ENCODE results near the gene LONP1. TPM values are rescaled to one million over a fixed set of nuclear protein-coding genes. Genes with fewer than 3 reads are reported as not detected.
"Not testable (repeated sequence)": the region's sequence is repeated elsewhere in the genome, so short reads cannot be mapped to it uniquely, and the experiment has no call there.

LONP1 gene
- total RNA-seq, 2 donors from 2014 or later: 31.9 to 95.6 TPM

- DNase-seq: no peak
- Histone ChIP-seq H3K4me1 (no peaks in the 10 kb centered on the region), H3K27ac (no peak overlapping the region), H3K9me3 (no peaks in the 10 kb centered on the region), H3K27me3 (no peaks in the 10 kb centered on the region), H3K36me3 (replicated peaks in 1 of 2; ENCODE audit: insufficient read depth in 1 of 2, low read depth in 2 of 2) (no peaks in the 10 kb centered on the region), H3K4me3 (no peak overlapping the region)
- intact Hi-C loops (cut with DNase I): no loop called here
- 49 to 61% methylated on average over 6 of the region's 6 CpGs for WGBS, 2 donors
- no peak for ATAC-seq
- TF ChIP-seq CTCF (IDR thresholded peaks at IDR 0.05) (no peak), POLR2A (IDR thresholded peaks at IDR 0.05) (no peak)
Observed at GRCh38 chr19:5753743-5754142, 33.8 kb upstream of the LONP1 start.

- Histone ChIP-seq H3K4me3 (no peak overlapping the region), H3K9me3 (no peaks in the 10 kb centered on the region), H3K27ac (no peak overlapping the region), H3K27me3 (no peaks in the 10 kb centered on the region), H3K4me1 (no peaks in the 10 kb centered on the region), H3K36me3 (replicated peaks in 1 of 2; ENCODE audit: insufficient read depth in 1 of 2, low read depth in 2 of 2) (no peaks in the 10 kb centered on the region)
- WGBS, 2 donors: 69 to 81% methylated on average over 6 to 7 of the region's 7 CpGs
- DNase-seq (no peak), ATAC-seq (no peak)
- no peak for TF ChIP-seq POLR2A (IDR thresholded peaks at IDR 0.05)
- no peak for TF ChIP-seq CTCF (IDR thresholded peaks at IDR 0.05)
- intact Hi-C loops (cut with DNase I): no loop called here
Observed at GRCh38 chr19:5751709-5752108, 31.8 kb upstream of the LONP1 start.

GRCh38 chr19:5749505-5749904, 29.6 kb upstream of the LONP1 start:
- Histone ChIP-seq H3K27ac (no peak overlapping the region), H3K4me1 (no peaks in the 10 kb centered on the region), H3K4me3 (no peak overlapping the region), H3K36me3 (replicated peaks in 1 of 2; ENCODE audit: insufficient read depth in 1 of 2, low read depth in 2 of 2) (no peaks in the 10 kb centered on the region), H3K9me3 (no peaks in the 10 kb centered on the region), H3K27me3 (no peaks in the 10 kb centered on the region)
- no peak for ATAC-seq
- intact Hi-C loops (cut with DNase I): no loop called here
- TF ChIP-seq POLR2A (IDR thresholded peaks at IDR 0.05): no peak
- TF ChIP-seq CTCF (IDR thresholded peaks at IDR 0.05): no peak
- 64 to 69% methylated on average over 5 of the region's 5 CpGs for WGBS, 2 donors
- DNase-seq: no peak

GRCh38 chr19:5748920-5749319, 29.0 kb upstream of the LONP1 start:
- H3K27me3 ChIP-seq; H3K27ac ChIP-seq; ATAC-seq; H3K4me1 ChIP-seq; H3K36me3 ChIP-seq (replicated peaks in 1 of 2; ENCODE audit: insufficient read depth in 1 of 2, low read depth in 2 of 2); H3K9me3 ChIP-seq; DNase-seq; H3K4me3 ChIP-seq; intact Hi-C loops (cut with DNase I): not testable (repeated sequence)
- 23 to 25% methylated on average over 6 of the region's 6 CpGs for WGBS, 2 donors

- H3K36me3 ChIP-seq (replicated peaks in 1 of 2; ENCODE audit: insufficient read depth in 1 of 2, low read depth in 2 of 2); ATAC-seq; H3K27me3 ChIP-seq; H3K9me3 ChIP-seq; H3K4me3 ChIP-seq; H3K4me1 ChIP-seq; DNase-seq; intact Hi-C loops (cut with DNase I); H3K27ac ChIP-seq: not testable (repeated sequence)
- WGBS, 2 donors: 73 to 75% methylated on average over 10 of the region's 10 CpGs
Observed at GRCh38 chr19:5744999-5745398, 25.1 kb upstream of the LONP1 start.

- ATAC-seq: no peak
- intact Hi-C loops (cut with DNase I): no loop called here
- no peak overlapping the region for H3K27ac ChIP-seq
- no peak for DNase-seq
- H3K9me3 ChIP-seq: no peaks in the 10 kb centered on the region
- no peak for TF ChIP-seq CTCF (IDR thresholded peaks at IDR 0.05)
- TF ChIP-seq POLR2A (IDR thresholded peaks at IDR 0.05): no peak
- no peaks in the 10 kb centered on the region for H3K36me3 ChIP-seq (replicated peaks in 1 of 2; ENCODE audit: insufficient read depth in 1 of 2, low read depth in 2 of 2)
- no peaks in the 10 kb centered on the region for H3K27me3 ChIP-seq
- H3K4me1 ChIP-seq: no peaks in the 10 kb centered on the region
- no peak overlapping the region for H3K4me3 ChIP-seq
Observed at GRCh38 chr19:5743630-5744029, 23.7 kb upstream of the LONP1 start.
